T-helper 1 cell treated with Interleukin-12 subunit alpha and Interleukin-12 subunit beta and Interleukin-4 antibody, amounts not matched to agents 30 ng/mL and 1 ng/mL, for 36 hours (primary cell): ENCODE data around the gene GRID1. TPM values are rescaled to one million over a fixed set of nuclear protein-coding genes. Genes with fewer than 3 reads are reported as not detected.

Experiments used
- intact Hi-C: fragments of 100-400 bp; cut with micrococcal nuclease; formaldehyde crosslinking; loops from one replicate; pipeline ENCODE4 v1.15.1; 2024
- total RNA-seq: library from RNA; stranded (reverse); gene quantifications from 2 replicates; pipeline ENCODE4 v1.2.3, GENCODE V29; 2022

The GRID1 gene
- total RNA-seq, 1 donor from 2014 or later = not detected

DNA sequence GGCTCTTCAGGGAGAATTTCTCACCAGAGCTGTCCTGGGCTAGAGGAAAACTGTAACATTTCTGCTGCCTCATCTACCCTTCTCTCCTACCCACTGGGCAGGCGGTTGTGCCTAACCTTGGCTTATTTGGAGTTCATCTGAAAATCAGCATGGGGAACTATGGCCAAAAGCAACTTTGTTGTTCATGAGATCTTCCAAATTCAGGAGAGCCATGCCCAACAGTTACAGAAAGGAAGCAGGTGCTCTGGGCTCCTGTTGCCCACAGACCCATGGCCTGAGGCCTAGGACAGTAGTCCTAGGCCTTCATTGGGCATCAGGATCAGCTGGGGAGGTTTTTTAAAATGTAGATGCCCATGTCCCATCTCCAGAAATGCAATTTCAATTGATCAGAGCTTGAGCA is 85.2 kb downstream of the GRID1 start:
- intact Hi-C loops = no loop called here

GRCh38 chr10:86269332-86269731 is 97.3 kb downstream of the GRID1 start:
- intact Hi-C loops = no loop called here

DNA sequence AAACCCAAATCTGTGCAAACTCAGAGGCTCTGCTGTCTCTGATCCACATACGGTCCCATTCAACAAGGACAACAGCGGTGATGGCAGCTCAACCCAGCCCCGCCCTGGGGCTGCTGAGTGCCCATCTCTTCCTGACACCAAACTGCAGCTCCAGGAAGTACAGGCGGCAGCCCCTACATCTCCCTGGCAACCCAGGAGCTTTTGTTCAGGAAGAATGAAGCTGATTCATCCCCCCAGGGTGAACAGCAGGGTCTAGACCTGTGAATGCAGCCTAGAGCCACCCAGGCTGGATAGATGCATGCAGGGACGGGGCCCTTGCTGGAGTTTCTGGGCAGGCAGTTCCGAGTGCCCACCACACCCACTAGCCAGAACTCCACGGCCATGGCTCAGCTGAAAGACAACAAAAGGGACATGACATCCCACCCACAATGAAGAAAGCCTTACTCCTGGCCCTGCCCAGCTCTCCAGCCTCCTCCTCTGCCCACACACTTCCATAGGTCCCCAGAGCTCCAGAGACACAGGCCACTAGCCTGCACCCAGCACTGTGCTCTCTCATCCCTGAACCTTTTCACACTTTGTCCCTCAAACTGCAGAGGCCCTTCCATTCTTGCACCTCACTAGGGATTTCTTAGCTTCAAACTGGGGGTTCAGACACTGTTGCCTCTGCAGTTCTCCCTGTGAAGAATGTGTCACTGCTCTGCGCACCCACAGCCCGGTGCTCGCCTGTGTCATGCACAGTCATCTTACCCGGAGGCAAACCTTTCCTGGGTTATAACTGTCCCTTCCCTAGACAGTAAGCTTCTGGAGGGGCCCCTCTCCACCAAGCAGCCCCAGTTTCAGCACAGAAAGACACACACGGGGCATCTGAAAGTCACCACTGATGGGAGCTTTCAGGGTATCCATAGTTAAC is 99.1 kb downstream of the GRID1 start:
- intact Hi-C loops = no loop called here

DNA sequence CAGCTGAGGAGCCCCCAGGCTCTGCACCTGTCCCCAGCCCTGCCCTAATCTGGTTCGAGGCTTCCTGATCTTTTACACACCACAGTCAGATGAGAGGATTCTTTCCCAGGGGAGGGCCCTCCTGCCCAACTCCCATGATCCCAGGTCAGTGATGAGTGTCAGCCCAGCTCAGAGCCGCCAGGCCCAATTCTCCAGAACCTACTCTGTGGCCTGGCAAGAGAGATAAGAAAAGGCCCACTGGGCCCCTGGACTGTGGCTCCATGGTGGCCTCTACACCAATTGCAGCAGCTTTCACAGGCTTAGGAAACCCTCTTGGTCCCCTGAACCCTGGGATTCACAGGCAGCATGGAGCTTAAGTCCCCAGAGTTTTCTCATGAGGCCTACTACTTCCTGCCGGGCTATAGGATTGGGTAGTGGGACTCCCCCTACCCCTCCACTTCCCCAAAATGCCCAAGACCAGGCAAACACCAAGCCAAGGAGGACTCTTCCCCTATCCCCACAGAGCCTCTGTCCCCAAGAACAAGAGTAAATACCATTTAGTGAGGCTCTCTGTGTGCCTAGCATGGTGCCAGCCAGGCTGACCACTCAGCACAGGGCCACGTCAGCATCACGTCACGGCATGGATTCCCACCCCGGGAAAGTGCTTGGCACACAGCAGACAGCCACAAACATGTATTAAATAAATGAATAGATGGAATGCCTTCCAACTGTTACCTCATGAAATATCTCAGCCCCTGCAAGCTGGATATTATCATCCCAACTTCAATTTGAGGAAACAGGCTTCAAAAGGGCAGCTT is 100.0 kb downstream of the GRID1 start:
- intact Hi-C loops = no loop called here

GRCh38 chr10:86265895-86266259 is 100.7 kb downstream of the GRID1 start:
- intact Hi-C loops = no loop called here

- intact Hi-C loops = no loop called here
Observed at GRCh38 chr10:86265236-86265894, 101.2 kb downstream of the GRID1 start.

DNA sequence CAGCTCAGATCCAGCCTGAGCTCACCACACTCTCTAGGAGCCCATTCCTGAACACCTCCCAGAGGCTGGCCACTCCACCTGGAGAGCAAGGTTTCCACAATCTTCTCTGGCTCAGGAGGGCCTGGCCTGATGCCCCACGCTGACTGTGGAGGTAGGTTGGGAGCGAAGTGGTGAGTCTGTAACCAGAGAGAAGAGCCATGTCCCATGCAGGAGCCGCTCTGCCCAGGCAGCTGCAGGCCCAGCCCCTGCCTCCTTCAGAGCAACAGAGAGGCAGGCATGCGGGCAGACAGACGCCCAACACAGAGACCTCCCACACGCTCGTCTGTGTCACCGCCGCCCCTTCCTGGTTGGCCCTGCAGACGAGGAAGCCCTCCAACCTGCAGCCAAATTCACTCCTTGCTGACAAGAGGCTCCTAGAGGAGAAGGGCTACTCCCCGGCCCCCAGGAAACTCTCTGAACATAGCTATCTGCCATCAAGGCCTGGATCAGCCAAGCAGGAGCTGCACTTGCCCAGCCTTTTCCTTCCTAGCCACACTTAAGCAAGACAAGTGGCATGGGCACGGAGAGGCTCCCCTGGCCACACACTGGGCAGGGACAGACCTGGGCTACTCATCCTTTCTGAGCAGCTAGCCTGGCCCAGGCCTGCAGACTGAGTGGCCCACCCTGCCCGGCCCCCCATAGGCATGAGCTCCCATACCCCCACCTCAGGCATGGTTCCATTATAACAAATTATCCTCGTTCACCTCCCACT is 101.9 kb downstream of the GRID1 start:
- intact Hi-C loops = no loop called here

DNA sequence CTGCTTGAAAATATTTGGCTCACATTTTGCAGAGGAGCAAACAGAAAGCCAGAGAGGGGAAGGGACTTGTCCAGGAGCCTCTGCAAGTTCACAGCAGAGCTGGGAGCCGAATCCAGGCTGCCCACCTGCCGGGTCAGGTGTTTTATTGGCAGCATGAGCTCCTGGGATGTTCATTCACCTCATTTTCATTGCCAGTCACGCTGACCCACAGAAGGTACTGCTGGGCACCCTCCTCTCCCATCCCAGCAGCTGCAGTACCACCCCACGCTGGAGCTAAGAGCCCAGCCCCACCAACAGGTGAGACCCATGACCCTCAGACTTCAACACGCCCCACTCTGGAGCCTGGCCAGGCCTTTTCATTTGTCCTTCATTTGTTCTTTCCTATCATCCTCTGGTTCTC is 102.7 kb downstream of the GRID1 start:
- intact Hi-C loops = no loop called here

- intact Hi-C loops = no loop called here
Observed at GRCh38 chr10:86263209-86263608, 103.4 kb downstream of the GRID1 start.

DNA sequence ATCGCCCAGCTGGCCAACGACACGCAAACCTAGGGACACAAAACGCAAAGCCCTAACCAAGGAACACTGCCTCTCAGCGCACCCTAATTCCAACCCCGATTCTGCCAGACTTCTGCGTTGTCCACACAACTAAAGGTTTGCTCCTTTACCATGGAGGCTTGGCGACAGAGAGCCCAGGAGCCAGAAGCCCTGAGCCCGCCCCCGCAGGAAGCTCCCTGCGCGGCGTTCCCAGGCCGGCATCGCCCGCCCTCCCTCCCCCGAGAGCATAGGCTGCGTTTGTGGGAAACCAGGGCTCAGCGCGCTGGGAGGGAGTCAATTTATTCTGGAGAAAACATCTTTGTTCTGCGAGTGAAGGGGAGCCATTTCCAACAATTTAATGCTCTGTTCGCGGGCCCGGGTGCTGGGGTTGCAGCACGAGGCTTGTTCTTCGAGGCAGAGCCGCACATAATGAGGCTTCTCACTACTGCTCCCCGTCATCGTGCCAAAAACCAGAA is 103.9 kb downstream of the GRID1 start:
- intact Hi-C loops = loop anchor here (1.0 kb wide), 1 partner anchor 115 kb away; no protein-coding TSS in a partner anchor

- intact Hi-C loops = loop anchor here (1.0 kb wide), 1 partner anchor 115 kb away; no protein-coding TSS in a partner anchor
Observed at GRCh38 chr10:86261941-86262687, 104.5 kb downstream of the GRID1 start.

GRCh38 chr10:86261470-86261869 is 105.1 kb downstream of the GRID1 start:
- intact Hi-C loops = no loop called here

- intact Hi-C loops = no loop called here
Observed at GRCh38 chr10:86260564-86260963, 106.0 kb downstream of the GRID1 start.

GRCh38 chr10:86259901-86260562 is 106.6 kb downstream of the GRID1 start:
- intact Hi-C loops = no loop called here

- intact Hi-C loops = no loop called here
Observed at GRCh38 chr10:86258941-86259340, 107.7 kb downstream of the GRID1 start.

- intact Hi-C loops = no loop called here
Observed at GRCh38 chr10:86258499-86258898, 108.1 kb downstream of the GRID1 start.

DNA sequence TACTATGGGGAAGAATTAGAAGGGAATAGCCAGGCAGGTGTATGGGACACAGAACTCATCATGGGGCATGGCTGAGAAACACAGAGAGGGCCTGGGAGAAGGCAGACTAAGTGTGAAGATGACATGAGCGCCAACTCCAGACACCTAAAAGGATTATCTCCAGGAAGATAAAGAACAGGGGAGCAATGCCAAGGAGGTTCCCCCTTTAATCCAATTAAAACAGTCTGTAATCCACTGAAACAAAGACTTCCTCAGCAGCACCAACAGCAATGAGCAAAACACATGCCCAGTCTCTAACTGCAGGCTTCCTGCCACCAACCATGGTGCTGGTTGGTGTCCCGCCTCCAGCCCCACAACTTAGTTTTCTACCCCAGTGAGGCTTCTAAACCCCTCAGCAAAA is 108.9 kb downstream of the GRID1 start:
- intact Hi-C loops = no loop called here

- intact Hi-C loops = no loop called here
Observed at GRCh38 chr10:86256690-86257315, 109.8 kb downstream of the GRID1 start.
